Ishikawa (cell line): ENCODE data around the gene FAU.

Source experiments
- CEBPB ChIP-seq: IDR thresholded peaks from 2 replicates; pipeline ENCODE4 v1.6.1; 2012
- CREB1 ChIP-seq: IDR thresholded peaks from 2 replicates; pipeline ENCODE4 v1.6.1; 2012; ENCODE audit warnings: low read depth
- EGR1 ChIP-seq: IDR thresholded peaks from 2 replicates; pipeline ENCODE4 v1.6.1; 2012
- EP300 ChIP-seq: IDR thresholded peaks from 2 replicates; pipeline ENCODE4 v1.6.1; 2012; ENCODE audit warnings: borderline replicate concordance
- FOXM1 ChIP-seq: IDR thresholded peaks from 2 replicates; pipeline ENCODE4 v1.6.1; 2012; ENCODE audit warnings: low read depth, borderline replicate concordance
- NFIC ChIP-seq: IDR thresholded peaks from 2 replicates; pipeline ENCODE4 v1.6.1; 2012
- RAD21 ChIP-seq: IDR thresholded peaks from 2 replicates; pipeline ENCODE4 v1.6.1; 2012; ENCODE audit warnings: low read depth
- TAF1 ChIP-seq: IDR thresholded peaks from 2 replicates; pipeline ENCODE4 v1.6.1; 2012; ENCODE audit warnings: low read depth, mild to moderate bottlenecking
- TCF12 ChIP-seq: IDR thresholded peaks from 2 replicates; pipeline ENCODE4 v1.6.1; 2012; ENCODE audit warnings: low read depth
- TEAD4 ChIP-seq: IDR thresholded peaks from 2 replicates; pipeline ENCODE4 v1.6.1; 2012
- YY1 ChIP-seq: IDR thresholded peaks from 2 replicates; pipeline ENCODE4 v1.6.1; 2012; ENCODE audit warnings: low read depth
- ZBTB7A ChIP-seq: IDR thresholded peaks from 2 replicates; pipeline ENCODE4 v1.6.1; 2012; ENCODE audit warnings: low read depth
- TF ChIP-seq, protein P1 (sequence below): IDR thresholded peaks from 2 replicates; pipeline ENCODE4 v1.6.1; 2012
- TF ChIP-seq, protein P2 (sequence below): IDR thresholded peaks from 2 replicates; pipeline ENCODE4 v1.6.1; 2012
- TF ChIP-seq, protein P3 (sequence below): IDR thresholded peaks from 2 replicates; pipeline ENCODE4 v1.6.1; 2012; ENCODE audit warnings: low read depth, mild to moderate bottlenecking

The FAU gene

DNA sequence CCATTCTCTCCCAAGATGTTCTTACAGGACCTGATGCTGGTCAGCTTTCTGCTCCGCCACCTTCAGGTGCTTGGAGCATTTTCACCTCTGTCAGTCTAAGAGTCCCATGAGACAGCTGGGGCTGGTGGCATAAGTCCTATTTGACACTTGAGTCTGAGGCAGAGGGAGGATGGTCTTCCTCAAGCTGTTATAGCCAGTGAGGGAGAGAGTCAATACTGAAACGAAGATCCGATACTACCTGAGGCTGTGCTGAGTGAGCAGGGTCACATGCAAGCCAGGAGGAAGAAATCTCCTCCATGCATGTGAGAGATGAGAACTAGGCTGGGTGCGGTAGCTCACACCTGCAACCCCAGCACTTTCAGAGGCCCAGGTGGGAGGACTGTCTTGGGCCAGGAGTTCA lies 32.3 kb downstream of the FAU start:
- no peak for TF ChIP-seq YY1
- TF ChIP-seq CEBPB: no peak
- no peak for TF ChIP-seq TEAD4
- no peak for TF ChIP-seq NFIC
- TF ChIP-seq, protein P1, sequence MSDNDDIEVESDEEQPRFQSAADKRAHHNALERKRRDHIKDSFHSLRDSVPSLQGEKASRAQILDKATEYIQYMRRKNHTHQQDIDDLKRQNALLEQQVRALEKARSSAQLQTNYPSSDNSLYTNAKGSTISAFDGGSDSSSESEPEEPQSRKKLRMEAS: no peak
- TF ChIP-seq FOXM1: no peak
- TF ChIP-seq, protein P2, sequence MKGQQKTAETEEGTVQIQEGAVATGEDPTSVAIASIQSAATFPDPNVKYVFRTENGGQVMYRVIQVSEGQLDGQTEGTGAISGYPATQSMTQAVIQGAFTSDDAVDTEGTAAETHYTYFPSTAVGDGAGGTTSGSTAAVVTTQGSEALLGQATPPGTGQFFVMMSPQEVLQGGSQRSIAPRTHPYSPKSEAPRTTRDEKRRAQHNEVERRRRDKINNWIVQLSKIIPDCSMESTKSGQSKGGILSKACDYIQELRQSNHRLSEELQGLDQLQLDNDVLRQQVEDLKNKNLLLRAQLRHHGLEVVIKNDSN: no peak
- no peak for TF ChIP-seq TCF12
- TF ChIP-seq TAF1: no peak
- TF ChIP-seq, protein P3, sequence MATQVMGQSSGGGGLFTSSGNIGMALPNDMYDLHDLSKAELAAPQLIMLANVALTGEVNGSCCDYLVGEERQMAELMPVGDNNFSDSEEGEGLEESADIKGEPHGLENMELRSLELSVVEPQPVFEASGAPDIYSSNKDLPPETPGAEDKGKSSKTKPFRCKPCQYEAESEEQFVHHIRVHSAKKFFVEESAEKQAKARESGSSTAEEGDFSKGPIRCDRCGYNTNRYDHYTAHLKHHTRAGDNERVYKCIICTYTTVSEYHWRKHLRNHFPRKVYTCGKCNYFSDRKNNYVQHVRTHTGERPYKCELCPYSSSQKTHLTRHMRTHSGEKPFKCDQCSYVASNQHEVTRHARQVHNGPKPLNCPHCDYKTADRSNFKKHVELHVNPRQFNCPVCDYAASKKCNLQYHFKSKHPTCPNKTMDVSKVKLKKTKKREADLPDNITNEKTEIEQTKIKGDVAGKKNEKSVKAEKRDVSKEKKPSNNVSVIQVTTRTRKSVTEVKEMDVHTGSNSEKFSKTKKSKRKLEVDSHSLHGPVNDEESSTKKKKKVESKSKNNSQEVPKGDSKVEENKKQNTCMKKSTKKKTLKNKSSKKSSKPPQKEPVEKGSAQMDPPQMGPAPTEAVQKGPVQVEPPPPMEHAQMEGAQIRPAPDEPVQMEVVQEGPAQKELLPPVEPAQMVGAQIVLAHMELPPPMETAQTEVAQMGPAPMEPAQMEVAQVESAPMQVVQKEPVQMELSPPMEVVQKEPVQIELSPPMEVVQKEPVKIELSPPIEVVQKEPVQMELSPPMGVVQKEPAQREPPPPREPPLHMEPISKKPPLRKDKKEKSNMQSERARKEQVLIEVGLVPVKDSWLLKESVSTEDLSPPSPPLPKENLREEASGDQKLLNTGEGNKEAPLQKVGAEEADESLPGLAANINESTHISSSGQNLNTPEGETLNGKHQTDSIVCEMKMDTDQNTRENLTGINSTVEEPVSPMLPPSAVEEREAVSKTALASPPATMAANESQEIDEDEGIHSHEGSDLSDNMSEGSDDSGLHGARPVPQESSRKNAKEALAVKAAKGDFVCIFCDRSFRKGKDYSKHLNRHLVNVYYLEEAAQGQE: no peak
- TF ChIP-seq RAD21: no peak
- no peak for TF ChIP-seq EGR1
- no peak for TF ChIP-seq ZBTB7A
- no peak for TF ChIP-seq CREB1
- TF ChIP-seq EP300: no peak

DNA sequence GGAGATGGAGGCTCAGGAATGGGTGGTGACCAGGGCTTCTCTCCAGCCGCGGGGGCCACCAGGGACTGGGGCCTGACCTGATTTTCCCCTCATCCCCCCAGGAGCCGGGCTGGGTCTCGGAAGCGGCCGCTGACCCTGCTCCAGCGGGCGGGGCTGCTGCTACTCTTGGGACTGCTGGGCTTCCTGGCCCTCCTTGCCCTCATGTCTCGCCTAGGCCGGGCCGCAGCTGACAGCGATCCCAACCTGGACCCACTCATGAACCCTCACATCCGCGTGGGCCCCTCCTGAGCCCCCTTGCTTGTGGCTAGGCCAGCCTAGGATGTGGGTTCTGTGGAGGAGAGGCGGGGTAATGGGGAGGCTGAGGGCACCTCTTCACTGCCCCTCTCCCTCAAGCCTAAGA lies 34.1 kb downstream of the FAU start:
- TF ChIP-seq, protein P1: no peak
- no peak for TF ChIP-seq YY1
- no peak for TF ChIP-seq TEAD4
- TF ChIP-seq TAF1: no peak
- no peak for TF ChIP-seq EP300
- TF ChIP-seq FOXM1: no peak
- TF ChIP-seq TCF12: no peak
- no peak for TF ChIP-seq NFIC
- no peak for TF ChIP-seq EGR1
- no peak for TF ChIP-seq CREB1
- TF ChIP-seq ZBTB7A: no peak
- TF ChIP-seq, protein P2: no peak

DNA sequence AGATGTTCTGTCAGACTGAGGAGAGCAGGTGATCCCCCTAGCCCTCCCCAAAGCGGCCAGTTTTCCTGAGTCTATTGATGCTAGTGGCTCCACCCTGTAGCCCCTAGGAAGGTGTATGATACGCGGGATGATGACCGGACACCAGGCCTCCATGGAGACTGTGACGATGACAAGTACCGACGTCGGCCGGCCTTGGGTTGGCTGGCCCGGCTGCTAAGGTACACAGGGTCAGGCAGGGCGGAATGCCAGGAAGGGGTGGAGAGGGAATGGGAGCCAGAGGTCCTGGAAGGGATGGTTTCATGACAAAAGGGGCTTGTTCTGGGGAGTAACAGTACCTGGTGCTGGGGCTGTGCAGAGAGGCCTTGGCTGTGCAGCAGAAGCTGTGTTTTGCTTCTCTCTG lies 34.7 kb downstream of the FAU start:
- TF ChIP-seq YY1 (no peak), TCF12 (no peak), ZBTB7A (no peak), FOXM1 (no peak), CREB1 (no peak), NFIC (no peak), RAD21 (no peak), TAF1 (no peak), EP300 (no peak), TEAD4 (no peak), EGR1 (no peak), CEBPB (no peak)
- TF ChIP-seq, protein P1: no peak
- TF ChIP-seq, protein P3: no peak
- TF ChIP-seq, protein P2: no peak

DNA sequence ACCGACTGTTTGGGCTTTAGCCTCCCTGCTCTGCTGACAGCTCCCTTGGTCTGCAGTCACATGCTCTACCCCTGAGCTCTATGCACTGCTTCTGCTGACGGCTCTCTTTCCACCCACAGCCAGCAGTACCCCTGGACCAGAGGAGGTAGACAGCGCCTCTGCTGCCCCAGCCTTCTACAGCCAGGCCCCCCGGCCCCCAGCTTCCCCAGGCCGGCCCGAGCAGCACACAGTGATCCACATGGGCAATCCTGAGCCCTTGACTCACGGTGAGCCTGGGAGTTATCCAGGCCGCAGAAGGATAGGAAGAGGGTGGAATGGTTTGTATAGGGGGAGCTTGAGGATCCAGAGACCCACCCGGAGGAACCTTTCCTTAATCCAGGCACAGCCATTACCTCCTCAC lies 35.1 kb downstream of the FAU start:
- TF ChIP-seq ZBTB7A (no peak), EP300 (no peak), TEAD4 (no peak), YY1 (no peak), NFIC (no peak), CREB1 (no peak), EGR1 (no peak), RAD21 (no peak), FOXM1 (no peak), CEBPB (no peak), TCF12 (no peak), TAF1 (no peak)
- TF ChIP-seq, protein P2: no peak
- TF ChIP-seq, protein P3: no peak
- TF ChIP-seq, protein P1: no peak
